Measurements from ENCODE around the gene KIRREL3. TPM values are rescaled to one million over a fixed set of nuclear protein-coding genes. Genes with fewer than 3 reads are reported as not detected.

Gene KIRREL3
- total RNA-seq, 1 experiment from 2014 or later = 2.2 TPM

DNA sequence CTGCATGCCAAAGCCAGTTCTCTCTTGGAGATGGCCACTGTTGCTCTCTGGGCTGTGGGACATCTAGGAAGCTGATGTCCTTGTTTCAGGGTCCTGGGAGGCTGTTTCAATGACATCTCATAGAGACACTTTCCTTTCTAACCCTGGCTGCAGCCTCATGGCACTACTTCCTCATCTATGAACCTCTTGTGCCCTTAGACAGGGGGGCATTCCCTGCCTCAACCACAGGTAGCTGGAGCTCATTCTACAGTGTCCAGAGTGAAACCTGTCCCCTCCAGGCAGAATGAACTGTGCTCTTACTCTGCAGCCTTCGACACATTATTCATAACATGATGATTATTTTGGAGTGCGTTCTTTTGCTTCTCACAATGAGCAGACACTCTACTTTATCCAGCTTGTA is 335.9 kb downstream of the KIRREL3 start:
- ChIA-PET CTCF (no interaction called here), POLR2A (ENCODE audit: unreplicated experiment) (no interaction called here)
- intact Hi-C loops (cut with micrococcal nuclease; ENCODE audit: unreplicated experiment) = no loop called here
- Histone ChIP-seq H3K27me3 (ENCODE audit: insufficient read depth, low read depth) (peaks cover 32% of the 10 kb centered on the region), H3K4me1 (replicated peaks; ENCODE audit: insufficient read depth) (no peaks in the 10 kb centered on the region), H3K4me3 (no peak overlapping the region), H3K79me2 (ENCODE audit: low read depth) (no peaks in the 10 kb centered on the region), H3K36me3 (ENCODE audit: low read depth) (no peaks in the 10 kb centered on the region), H3K27ac (no peak overlapping the region), H3F3A (ENCODE audit: insufficient read depth, low read depth) (no peaks in the 10 kb centered on the region), H4K20me1 (ENCODE audit: insufficient read depth) (no peaks in the 10 kb centered on the region), H2AFZ (no peak overlapping the region), H3K9me2 (ENCODE audit: insufficient read depth) (no peaks in the 10 kb centered on the region), H3K4me2 (no peak overlapping the region), H3K9me3 (ENCODE audit: insufficient read depth, low read depth) (no peaks in the 10 kb centered on the region)
- BruUV-seq (replicated peaks) = no TSS peak
- TF ChIP-seq, protein P1, sequence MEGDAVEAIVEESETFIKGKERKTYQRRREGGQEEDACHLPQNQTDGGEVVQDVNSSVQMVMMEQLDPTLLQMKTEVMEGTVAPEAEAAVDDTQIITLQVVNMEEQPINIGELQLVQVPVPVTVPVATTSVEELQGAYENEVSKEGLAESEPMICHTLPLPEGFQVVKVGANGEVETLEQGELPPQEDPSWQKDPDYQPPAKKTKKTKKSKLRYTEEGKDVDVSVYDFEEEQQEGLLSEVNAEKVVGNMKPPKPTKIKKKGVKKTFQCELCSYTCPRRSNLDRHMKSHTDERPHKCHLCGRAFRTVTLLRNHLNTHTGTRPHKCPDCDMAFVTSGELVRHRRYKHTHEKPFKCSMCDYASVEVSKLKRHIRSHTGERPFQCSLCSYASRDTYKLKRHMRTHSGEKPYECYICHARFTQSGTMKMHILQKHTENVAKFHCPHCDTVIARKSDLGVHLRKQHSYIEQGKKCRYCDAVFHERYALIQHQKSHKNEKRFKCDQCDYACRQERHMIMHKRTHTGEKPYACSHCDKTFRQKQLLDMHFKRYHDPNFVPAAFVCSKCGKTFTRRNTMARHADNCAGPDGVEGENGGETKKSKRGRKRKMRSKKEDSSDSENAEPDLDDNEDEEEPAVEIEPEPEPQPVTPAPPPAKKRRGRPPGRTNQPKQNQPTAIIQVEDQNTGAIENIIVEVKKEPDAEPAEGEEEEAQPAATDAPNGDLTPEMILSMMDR (conservative IDR thresholded peaks at IDR 0.05) = no peak
- TF ChIP-seq EZH2 (IDR thresholded peaks at IDR 0.05; ENCODE audit: low read depth) = no peak
- no peak for DNase-seq

DNA sequence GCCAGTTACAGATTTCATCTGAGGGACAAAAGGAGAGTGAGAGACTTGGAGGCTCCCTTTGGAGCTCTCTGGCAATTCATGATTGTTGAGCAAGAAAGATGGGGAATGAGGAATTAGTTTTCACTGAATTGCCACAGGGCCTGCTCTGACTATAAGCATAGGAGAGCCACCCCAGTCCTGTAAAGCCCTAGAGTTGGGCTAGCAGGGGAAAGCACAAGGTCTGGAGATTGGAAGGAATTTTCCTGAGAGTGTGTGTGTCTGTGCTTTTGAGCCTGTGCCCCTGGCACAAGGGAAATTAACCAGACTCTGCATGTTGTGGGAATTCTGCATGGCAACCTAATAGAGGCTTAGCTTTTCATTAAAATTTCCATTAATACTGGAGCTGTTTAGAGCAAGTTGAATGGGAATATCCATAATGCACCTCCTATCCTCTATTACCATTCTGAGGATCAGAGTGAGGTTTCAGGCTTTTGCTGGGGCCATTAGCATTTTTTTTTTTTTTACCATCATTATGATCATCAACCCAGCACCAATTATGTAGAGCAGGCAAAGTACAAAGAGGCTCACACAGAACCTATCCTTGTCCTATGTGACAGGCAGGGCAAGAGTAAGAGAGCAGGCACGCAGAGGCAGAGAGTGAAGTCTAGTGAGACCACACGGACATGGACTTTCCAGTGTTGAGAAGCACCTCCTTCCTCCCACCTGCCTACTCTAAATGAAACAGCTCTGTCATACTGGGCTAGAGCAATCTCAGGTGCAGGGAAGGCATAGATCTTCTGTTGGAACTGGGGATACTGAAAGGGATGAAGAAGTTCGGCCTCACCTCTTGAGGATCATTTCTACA is 336.6 kb downstream of the KIRREL3 start:
- DNase-seq = no peak
- intact Hi-C loops (cut with micrococcal nuclease; ENCODE audit: unreplicated experiment) = no loop called here
- Histone ChIP-seq H3K4me2 (no peak overlapping the region), H3K27ac (no peak overlapping the region), H3K4me1 (replicated peaks; ENCODE audit: insufficient read depth) (no peaks in the 10 kb centered on the region), H3K36me3 (ENCODE audit: low read depth) (no peaks in the 10 kb centered on the region), H3K9me2 (ENCODE audit: insufficient read depth) (no peaks in the 10 kb centered on the region), H3K79me2 (ENCODE audit: low read depth) (no peaks in the 10 kb centered on the region), H3K4me3 (no peak overlapping the region), H3K9me3 (ENCODE audit: insufficient read depth, low read depth) (no peaks in the 10 kb centered on the region), H3K27me3 (ENCODE audit: insufficient read depth, low read depth) (peaks cover 37% of the 10 kb centered on the region), H4K20me1 (ENCODE audit: insufficient read depth) (no peaks in the 10 kb centered on the region), H3F3A (ENCODE audit: insufficient read depth, low read depth) (no peaks in the 10 kb centered on the region), H2AFZ (no peak overlapping the region)
- POLR2A ChIA-PET (ENCODE audit: unreplicated experiment) = no interaction called here
- BruUV-seq (replicated peaks) = no TSS peak
- CTCF ChIA-PET = no interaction called here
- TF ChIP-seq, protein P1 (conservative IDR thresholded peaks at IDR 0.05) = no peak
- no peak for TF ChIP-seq EZH2 (IDR thresholded peaks at IDR 0.05; ENCODE audit: low read depth)

DNA sequence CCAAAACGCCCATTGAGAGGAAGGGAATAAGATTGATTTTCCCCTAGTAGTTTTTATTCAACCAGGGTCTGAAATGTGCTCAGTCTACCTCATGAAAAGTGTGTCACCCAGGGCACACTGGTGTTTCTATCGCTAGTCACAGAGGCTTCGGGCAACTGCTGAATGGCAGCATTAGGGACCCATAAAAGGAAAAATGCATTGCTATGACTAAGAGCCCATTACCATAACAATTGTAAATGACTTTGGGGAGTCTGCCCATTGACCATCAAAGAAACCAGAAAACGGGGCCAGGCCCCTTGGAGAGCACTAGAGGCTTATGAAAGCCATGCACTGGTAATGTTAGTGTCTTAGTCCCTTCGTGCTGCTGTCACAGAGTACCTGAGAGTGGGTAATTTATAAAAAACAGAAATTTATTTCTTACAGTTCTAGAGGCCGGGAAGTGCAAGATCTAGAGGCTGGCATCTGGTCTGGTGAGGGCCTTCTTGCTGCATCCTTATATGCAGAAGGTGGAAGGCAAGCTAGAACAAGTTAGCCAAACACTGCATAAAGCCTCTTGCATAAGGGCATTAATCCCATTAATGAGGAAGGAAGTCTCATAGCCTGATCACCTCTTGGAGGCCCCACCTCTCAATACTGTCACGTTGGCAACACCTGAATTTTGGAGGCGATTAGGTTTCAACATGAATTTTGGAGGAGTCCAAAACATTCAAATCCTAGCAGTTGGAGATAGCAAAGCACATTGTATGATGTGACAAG is 338.4 kb downstream of the KIRREL3 start:
- no TSS peak for BruUV-seq (replicated peaks)
- H3K4me2 ChIP-seq = no peak overlapping the region
- TF ChIP-seq, protein P1 (conservative IDR thresholded peaks at IDR 0.05) = no peak
- TF ChIP-seq EZH2 (IDR thresholded peaks at IDR 0.05; ENCODE audit: low read depth) = no peak
- ChIA-PET CTCF (no interaction called here), POLR2A (ENCODE audit: unreplicated experiment) (no interaction called here)
- H3K27me3 ChIP-seq (ENCODE audit: insufficient read depth, low read depth) = peaks cover 29% of the 10 kb centered on the region
- H4K20me1 ChIP-seq (ENCODE audit: insufficient read depth) = no peaks in the 10 kb centered on the region
- H3K4me3 ChIP-seq = no peak overlapping the region
- H3K79me2 ChIP-seq (ENCODE audit: low read depth) = no peaks in the 10 kb centered on the region
- H3K4me1 ChIP-seq (replicated peaks; ENCODE audit: insufficient read depth) = no peaks in the 10 kb centered on the region
- intact Hi-C loops (cut with micrococcal nuclease; ENCODE audit: unreplicated experiment) = no loop called here
- no peaks in the 10 kb centered on the region for H3K36me3 ChIP-seq (ENCODE audit: low read depth)
- H2AFZ ChIP-seq = no peak overlapping the region
- DNase-seq = no peak
- no peaks in the 10 kb centered on the region for H3K9me2 ChIP-seq (ENCODE audit: insufficient read depth)
- no peaks in the 10 kb centered on the region for H3F3A ChIP-seq (ENCODE audit: insufficient read depth, low read depth)
- H3K27ac ChIP-seq = no peak overlapping the region
- H3K9me3 ChIP-seq (ENCODE audit: insufficient read depth, low read depth) = no peaks in the 10 kb centered on the region
